Prostate gland (tissue), 2 donors: ENCODE data around the gene GALNT6. TPM values are rescaled to one million over a fixed set of nuclear protein-coding genes. Genes with fewer than 3 reads are reported as not detected.

ENCODE experiments used
- DNase-seq: peaks from one replicate; pipeline ENCODE4 v3.0.0-alpha.2; 2019; ENCODE audit warnings: low spot score
- H3K27ac ChIP-seq, 2 donors: fragments of 200-600 bp; sonication (generic); 2 replicates each; pipeline ENCODE4 v1.5.1; 2017 to 2019
- H3K27me3 ChIP-seq: fragments of 200-600 bp; sonication (generic); replicated peaks from 2 replicates; pipeline ENCODE4 v1.5.1; 2019; ENCODE audit not compliant: insufficient read depth
- H3K36me3 ChIP-seq, 2 donors: fragments of 200-600 bp; sonication (generic); 1 replicate in 1 of 2; 2 replicates in 1 of 2; pipeline versions ENCODE4 v1.5.1 to v1.8.1; 2017 to 2019
- H3K4me1 ChIP-seq: fragments of 200-600 bp; sonication (generic); replicated peaks from 2 replicates; pipeline ENCODE4 v1.5.1; 2019
- H3K4me3 ChIP-seq, 2 donors: fragments of 200-600 bp; sonication (generic); 2 replicates each; pipeline ENCODE4 v1.5.1; 2017 to 2019
- H3K9me3 ChIP-seq: fragments of 200-600 bp; sonication (generic); 2 replicates; pipeline ENCODE4 v1.5.1; 2017
- CTCF ChIP-seq, 4 experiments: fragments of 200-600 bp in 2 of 4; fragments of 450-650 bp in 2 of 4; sonication (generic) in 2 of 4; IDR thresholded peaks; 1 replicate in 3 of 4; 2 replicates in 1 of 4; pipeline ENCODE4 v1.5.1; 2016 to 2019; ENCODE audit warnings: antibody characterized with exemption in 4 of 4, mild to moderate bottlenecking in 2 of 4, moderate library complexity in 2 of 4
- POLR2A ChIP-seq: fragments of 450-650 bp; IDR thresholded peaks from one replicate; pipeline ENCODE4 v1.6.1; 2016; ENCODE audit warnings: antibody characterized with exemption, mild to moderate bottlenecking
- POLR2AphosphoS5 ChIP-seq: sonication (generic); formaldehyde crosslinking; IDR thresholded peaks from one replicate; pipeline ENCODE4 v1.6.1; 2017; ENCODE audit warnings: antibody characterized with exemption
- WGBS: methylation state at CpG from one replicate; pipeline ENCODE4 v1.1.5; 2018; 5-methylcytosine and 5-hydroxymethylcytosine counted together
- intact Hi-C: fragments of 100-400 bp; cut with DNase I; formaldehyde crosslinking; loops from one replicate; pipeline ENCODE4 v1.14.2; 2022
- total RNA-seq, 2 donors: library from RNA; depleted of rRNA; stranded (reverse); fragments of >200 nt; gene quantifications; one replicate each; pipeline ENCODE4 v1.1.0, GENCODE V29; 2016

The GALNT6 gene
- total RNA-seq, 2 donors from 2014 or later = 1.1 to 4.6 TPM

- H3K9me3 ChIP-seq = no peaks in the 10 kb centered on the region
- H3K4me1 ChIP-seq = no peaks in the 10 kb centered on the region
- intact Hi-C loops = no loop called here
- TF ChIP-seq CTCF (IDR thresholded peaks at IDR 0.05) = no peak
- TF ChIP-seq POLR2A = no peak
- no peak for TF ChIP-seq POLR2AphosphoS5
- H3K36me3 ChIP-seq = no peaks in the 10 kb centered on the region
- DNase-seq = no peak
- no peak overlapping the region for H3K4me3 ChIP-seq
- H3K27ac ChIP-seq = no peak overlapping the region
- H3K27me3 ChIP-seq = no peaks in the 10 kb centered on the region
- 95% methylated on average over 1 of the region's 1 CpG for WGBS
Observed at GRCh38 chr12:51311389-51311788, 79.8 kb downstream of the GALNT6 start.

GRCh38 chr12:51307655-51308593 lies 83.3 kb downstream of the GALNT6 start:
- 67% methylated on average over 6 of the region's 6 CpGs for WGBS
- peak; percentile 5 for DNase-seq
- TF ChIP-seq POLR2A (peak; percentile 15), POLR2AphosphoS5 (no peak)
- Histone ChIP-seq H3K4me1 (no peaks in the 10 kb centered on the region), H3K27ac (no peak overlapping the region), H3K4me3 (no peak overlapping the region), H3K36me3 (no peaks in the 10 kb centered on the region), H3K9me3 (no peaks in the 10 kb centered on the region), H3K27me3 (no peaks in the 10 kb centered on the region)
- intact Hi-C loops = no loop called here

GRCh38 chr12:51306507-51306906 lies 84.7 kb downstream of the GALNT6 start:
- WGBS = 93% methylated on average over 5 of the region's 5 CpGs
- TF ChIP-seq CTCF (IDR thresholded peaks at IDR 0.05) (no peak), POLR2AphosphoS5 (no peak), POLR2A (no peak)
- intact Hi-C loops = no loop called here

More at GRCh38 chr12:51306507-51306906, 84.7 kb downstream of the GALNT6 start:
- Histone ChIP-seq H3K27me3 (no peaks in the 10 kb centered on the region), H3K9me3 (no peaks in the 10 kb centered on the region), H3K4me3 (no peak overlapping the region), H3K27ac (no peak overlapping the region), H3K36me3 (no peaks in the 10 kb centered on the region), H3K4me1 (no peaks in the 10 kb centered on the region)
- no peak for DNase-seq

Other genes starting within 250 kb of the GALNT6 start
- 10 to 100 TPM; 11.5 to 21.0 TPM for gene TFCP2, start 218.3 kb downstream of the GALNT6 start, total RNA-seq
- gene POU6F1, start 173.3 kb downstream of the GALNT6 start, total RNA-seq = 10 to 100 TPM; 13.5 to 17.2 TPM
- 100 to 1,000 TPM; 299 to 374 TPM for gene DAZAP2, start 152.6 kb downstream of the GALNT6 start, total RNA-seq
- gene SMAGP, start 121.0 kb downstream of the GALNT6 start, total RNA-seq = 10 to 100 TPM; 10.7 to 15.4 TPM
- gene BIN2, start 67.2 kb downstream of the GALNT6 start, total RNA-seq = 1 to 10 TPM; 2.6 to 5.5 TPM
- not detected for gene CELA1, start 44.7 kb downstream of the GALNT6 start, total RNA-seq
- 10 to 100 TPM in 1 of 2 donors, under 1 TPM in 1; 0.50 to 10.5 TPM for gene SLC4A8, start 33.4 kb upstream of the GALNT6 start, total RNA-seq
- gene SCN8A, start 199.8 kb upstream of the GALNT6 start, total RNA-seq = 10 to 100 TPM in 1 of 2 donors, 1 to 10 TPM in 1; 7.6 to 10.4 TPM